Measurements from ENCODE around the gene AXIN2.
"Not testable (repeated sequence)": the region's sequence is repeated elsewhere in the genome, so short reads cannot be mapped to it uniquely, and the experiment has no call there.

The AXIN2 gene

DNA sequence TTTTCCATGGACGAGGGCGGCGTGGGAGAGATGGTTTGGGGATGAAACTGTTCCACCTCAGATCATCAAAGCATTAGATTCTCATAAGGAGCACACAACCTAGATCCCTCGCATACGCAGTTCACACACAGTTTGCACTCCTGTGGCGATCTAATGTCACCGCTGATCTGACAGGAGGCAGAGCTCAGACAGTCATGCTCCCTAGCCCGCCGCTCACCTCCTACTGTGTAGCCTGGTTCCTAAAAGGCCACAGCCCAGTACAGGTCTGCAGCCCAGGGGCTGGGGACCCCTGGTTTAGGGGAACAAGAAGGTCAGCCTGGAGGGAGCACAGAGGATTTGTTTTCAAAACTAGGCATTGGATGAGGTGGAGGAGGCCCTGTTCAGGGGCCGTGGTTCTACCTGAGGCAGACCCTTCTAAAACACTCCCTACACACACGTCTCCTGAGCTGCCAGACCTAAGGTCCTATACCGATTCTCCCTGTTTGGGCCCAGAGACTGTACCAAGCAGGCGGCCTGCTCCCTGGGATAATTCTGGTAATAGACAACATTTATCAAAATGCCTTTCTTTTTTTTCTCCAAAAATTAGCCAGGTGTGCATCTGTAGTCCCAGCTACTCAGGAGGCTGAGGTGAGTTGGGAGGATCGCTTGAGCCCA lies 38.6 kb downstream of the AXIN2 start:
- DNase-seq (ENCODE audit: low read depth): no peak

- no peak for DNase-seq (ENCODE audit: low read depth)
These were observed 42.0 kb downstream of the AXIN2 start for GRCh38 chr17:65519462-65519861.

DNA sequence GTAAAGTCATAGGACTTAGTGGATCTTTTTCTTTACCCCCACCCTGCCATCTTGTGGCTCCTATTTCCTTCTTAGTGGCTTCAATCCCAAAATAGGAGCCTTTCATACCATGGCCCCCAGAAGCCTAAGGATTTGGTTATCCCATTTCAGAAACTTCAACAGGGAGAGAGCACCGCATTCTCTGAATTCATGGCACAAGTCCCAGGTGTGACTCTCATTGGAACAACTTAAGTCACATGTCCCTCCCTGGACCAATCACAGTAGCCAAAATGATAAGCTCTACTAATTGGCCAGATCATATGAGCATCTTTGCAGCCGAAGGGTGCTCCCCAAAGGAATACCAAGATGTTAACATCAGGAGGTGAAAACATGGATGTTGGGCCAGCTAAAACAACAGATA lies 43.2 kb downstream of the AXIN2 start:
- DNase-seq (ENCODE audit: low read depth): no peak

DNA sequence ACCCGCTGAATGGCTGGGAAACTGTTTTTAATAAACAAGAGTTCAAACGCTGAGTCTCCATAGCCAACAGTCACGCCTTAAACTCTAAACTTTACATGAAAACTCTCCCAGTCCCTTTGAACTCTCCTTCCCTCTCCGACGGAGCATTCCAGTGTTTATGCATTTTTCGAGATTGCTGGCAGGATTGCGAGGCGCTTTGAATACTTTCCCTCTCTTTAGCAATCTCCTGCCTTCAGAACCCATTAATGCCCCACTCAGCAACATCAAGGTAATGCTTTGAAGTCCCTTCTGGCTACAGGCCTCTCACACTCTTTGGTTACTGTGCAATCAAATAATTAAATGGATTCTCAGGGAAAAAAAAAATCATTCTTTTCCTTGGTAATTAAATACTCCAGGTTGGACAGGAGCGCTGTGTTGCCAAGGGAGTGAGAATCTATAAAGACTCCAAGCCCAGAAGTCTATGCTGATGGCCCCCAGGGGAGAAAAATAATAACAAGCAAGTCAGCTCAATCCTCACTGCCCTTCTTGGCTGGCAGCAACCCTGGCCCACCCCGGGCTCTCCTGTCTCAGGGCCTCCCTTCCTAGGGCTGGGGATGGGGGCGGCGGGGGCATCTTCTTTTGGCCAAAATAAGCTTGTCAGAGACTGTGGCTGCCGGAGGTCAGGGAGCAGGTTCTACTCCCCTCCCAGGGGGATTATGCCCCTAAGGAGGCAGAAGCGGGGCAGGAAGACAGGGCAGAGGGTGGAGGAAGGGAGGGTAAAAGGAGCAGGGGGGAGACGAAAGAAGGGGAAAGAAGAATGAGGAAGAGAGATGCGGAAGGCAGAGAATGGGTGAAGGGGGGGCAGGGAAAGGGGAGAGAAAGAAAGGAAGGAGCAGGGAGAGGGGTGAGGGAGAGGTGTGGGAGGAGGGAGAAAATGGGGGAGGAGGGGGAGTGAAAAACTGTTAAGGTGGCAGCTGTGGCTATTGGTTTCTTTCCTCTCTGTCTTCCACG lies 45.2 kb downstream of the AXIN2 start:
- DNase-seq (ENCODE audit: low read depth): no peak

- no peak for DNase-seq (ENCODE audit: low read depth)
These were observed 45.9 kb downstream of the AXIN2 start for GRCh38 chr17:65515512-65515911.

GRCh38 chr17:65514541-65514940 lies 46.9 kb downstream of the AXIN2 start:
- no peak for DNase-seq (ENCODE audit: low read depth)

- no peak for DNase-seq (ENCODE audit: low read depth)
These were observed 47.4 kb downstream of the AXIN2 start for GRCh38 chr17:65514082-65514481.

GRCh38 chr17:65511316-65511715 lies 50.1 kb downstream of the AXIN2 start:
- no peak for DNase-seq (ENCODE audit: low read depth)

GRCh38 chr17:65509032-65509431 lies 52.4 kb downstream of the AXIN2 start:
- DNase-seq (ENCODE audit: low read depth): no peak

DNA sequence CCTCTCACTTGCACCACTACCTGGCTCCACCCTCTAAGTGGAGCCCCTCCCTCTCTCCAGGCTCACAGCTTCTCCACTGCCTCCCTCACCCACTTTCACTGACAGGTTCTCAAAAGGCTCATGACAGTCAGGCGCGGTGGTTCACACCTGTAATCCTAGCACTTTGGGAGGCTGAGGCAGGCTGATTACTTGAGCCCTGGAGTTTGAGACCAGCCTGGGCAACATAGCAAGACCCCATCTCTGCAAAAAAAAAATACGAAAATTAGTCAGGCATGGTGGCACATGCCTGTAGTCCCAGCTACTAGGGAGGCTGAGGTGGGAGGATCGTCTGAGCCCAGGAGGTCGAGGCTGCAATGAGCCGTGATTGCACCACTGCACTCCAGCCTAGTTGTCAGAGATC lies 56.8 kb downstream of the AXIN2 start:
- DNase-seq (ENCODE audit: low read depth): not testable (repeated sequence)

DNA sequence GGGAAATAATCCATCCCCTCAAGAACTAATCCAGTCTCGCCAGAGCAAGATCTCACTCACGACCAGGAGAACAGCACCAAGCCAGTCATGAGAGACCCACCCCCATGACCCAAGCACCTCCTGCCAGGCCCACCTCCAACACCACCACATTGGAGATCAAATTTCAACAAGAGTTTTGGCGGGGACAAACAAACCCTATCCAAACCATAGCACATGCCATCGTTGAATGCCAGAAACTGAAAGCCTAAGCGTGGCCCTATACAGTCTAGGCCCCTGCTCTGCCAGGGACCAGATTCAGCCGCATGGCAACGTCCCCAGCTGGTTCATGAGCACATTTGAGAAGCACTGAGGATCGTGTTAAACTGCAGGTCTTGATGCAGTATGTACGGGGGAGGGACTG lies 57.3 kb downstream of the AXIN2 start:
- DNase-seq (ENCODE audit: low read depth): no peak

GRCh38 chr17:65503557-65503956 lies 57.9 kb downstream of the AXIN2 start:
- no peak for DNase-seq (ENCODE audit: low read depth)

GRCh38 chr17:65498816-65499215 lies 62.6 kb downstream of the AXIN2 start:
- no peak for DNase-seq (ENCODE audit: low read depth)

DNA sequence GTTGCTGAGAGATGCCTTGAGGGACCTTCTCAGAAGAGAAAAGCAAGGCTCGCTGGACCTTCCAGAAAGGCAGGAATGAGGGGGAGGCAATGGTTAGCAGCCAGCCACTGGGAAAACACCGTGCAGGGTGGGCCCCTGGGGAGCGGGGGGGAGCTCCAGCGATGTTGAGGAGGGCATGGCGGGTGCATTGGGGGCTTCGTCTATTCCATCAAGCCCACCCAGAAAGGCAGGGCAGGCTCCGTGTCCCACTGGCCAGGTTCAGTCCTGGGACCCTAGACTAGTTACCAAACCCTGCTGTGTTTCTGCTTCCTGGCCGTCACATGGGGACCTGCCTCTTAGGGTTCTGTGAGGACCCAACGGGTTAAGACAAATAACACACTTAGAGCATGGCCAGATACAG lies 64.6 kb downstream of the AXIN2 start:
- no peak for DNase-seq (ENCODE audit: low read depth)

- DNase-seq (ENCODE audit: low read depth): no peak
These were observed 66.1 kb downstream of the AXIN2 start for GRCh38 chr17:65495122-65496055.

GRCh38 chr17:65489413-65490155 lies 71.9 kb downstream of the AXIN2 start:
- DNase-seq (ENCODE audit: low read depth): no peak

DNA sequence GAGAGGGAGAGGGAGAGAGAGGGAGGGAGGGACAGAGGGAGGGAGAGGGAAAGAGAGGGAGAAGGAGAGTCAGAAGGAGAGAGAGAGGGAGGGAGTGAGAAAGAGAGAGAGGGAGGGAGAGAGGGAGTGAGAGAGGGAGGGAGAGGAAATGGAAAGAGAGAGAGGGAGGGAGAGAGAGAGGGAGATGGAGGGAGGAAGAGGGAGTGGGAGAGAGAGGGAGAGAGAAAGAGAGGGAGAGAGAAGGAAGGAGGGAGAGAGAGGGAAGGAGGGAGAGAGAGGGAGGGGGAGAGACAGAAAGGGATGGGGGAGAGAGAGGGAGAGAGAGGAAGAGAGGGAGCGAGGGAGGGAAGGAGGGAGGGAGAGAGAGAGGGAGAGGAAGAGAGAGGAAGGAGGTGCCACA lies 72.8 kb downstream of the AXIN2 start:
- no peak for DNase-seq (ENCODE audit: low read depth)

- DNase-seq (ENCODE audit: low read depth): no peak
These were observed 73.5 kb downstream of the AXIN2 start for GRCh38 chr17:65487990-65488389.

DNA sequence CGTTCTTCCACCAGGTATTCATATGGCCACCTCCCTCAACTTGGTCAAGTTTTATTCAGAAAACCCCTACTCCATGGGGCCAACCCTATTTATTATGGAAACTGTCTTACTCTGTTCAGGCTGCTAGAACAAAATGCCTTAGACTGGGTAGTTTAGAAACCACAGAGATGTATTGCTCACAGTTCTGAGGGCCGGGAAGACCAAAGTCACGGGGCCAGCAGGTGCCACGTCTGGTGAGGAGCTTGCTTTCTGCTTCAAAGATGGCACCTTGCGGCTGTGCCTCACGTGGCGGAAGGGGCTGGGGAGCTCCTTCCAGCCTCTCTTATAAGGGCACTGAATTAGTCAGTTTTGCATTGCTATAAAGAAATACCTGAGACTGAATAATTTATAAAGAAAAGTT lies 74.3 kb downstream of the AXIN2 start:
- no peak for DNase-seq (ENCODE audit: low read depth)

GRCh38 chr17:65485388-65486299 lies 75.8 kb downstream of the AXIN2 start:
- no peak for DNase-seq (ENCODE audit: low read depth)
